MM.1S (cell line): ENCODE results near the gene VCL.

Experiments
- DNase-seq: peaks from one replicate; pipeline ENCODE4 v3.0.0-alpha.2; 2015
- H2AFZ ChIP-seq: fragments of 300-600 bp; sonication (generic); 2 replicates; pipeline ENCODE4 v1.6.0; 2016; ENCODE audit warnings: antibody characterized with exemption, low read length
- H3F3A ChIP-seq: fragments of 300-600 bp; sonication (generic); 2 replicates; pipeline ENCODE4 v1.6.1; 2016; ENCODE audit warnings: mild to moderate bottlenecking, antibody characterized with exemption, low read length, moderate library complexity, mixed read lengths; ENCODE audit not compliant: insufficient read depth
- H3K27ac ChIP-seq: fragments of 300-600 bp; sonication (generic); 2 replicates; pipeline ENCODE4 v1.5.1; 2016; ENCODE audit warnings: mild to moderate bottlenecking, low read length
- H3K27me3 ChIP-seq: fragments of 300-600 bp; sonication (generic); replicated peaks from 2 replicates; pipeline ENCODE4 v1.6.0; 2016; ENCODE audit warnings: low read length; ENCODE audit not compliant: insufficient read depth
- H3K36me3 ChIP-seq: fragments of 300-600 bp; sonication (generic); replicated peaks from 2 replicates; pipeline ENCODE4 v1.6.1; 2016; ENCODE audit warnings: mild to moderate bottlenecking, low read length, mixed read lengths; ENCODE audit not compliant: insufficient read depth
- H3K4me1 ChIP-seq: fragments of 300-600 bp; sonication (generic); 2 replicates; pipeline ENCODE4 v1.6.1; 2016; ENCODE audit warnings: low read length, mixed read lengths
- H3K4me2 ChIP-seq: fragments of 300-600 bp; sonication (generic); 2 replicates; pipeline ENCODE4 v1.6.0; 2016; ENCODE audit warnings: low read depth, low read length
- H3K4me3 ChIP-seq: fragments of 300-600 bp; sonication (generic); 2 replicates; pipeline ENCODE4 v1.5.1; 2016; ENCODE audit warnings: low read length, mixed read lengths
- H3K79me2 ChIP-seq: fragments of 300-600 bp; sonication (generic); 2 replicates; pipeline ENCODE4 v1.6.1; 2016; ENCODE audit warnings: mixed run types, low read length, mixed read lengths
- H3K9ac ChIP-seq: fragments of 300-600 bp; sonication (generic); 2 replicates; pipeline ENCODE4 v1.6.1; 2016; ENCODE audit warnings: low read length, mixed read lengths
- H3K9me2 ChIP-seq: fragments of 300-600 bp; sonication (generic); replicated peaks from 2 replicates; pipeline ENCODE4 v1.6.1; 2016; ENCODE audit warnings: mild to moderate bottlenecking, low read length, mixed read lengths; ENCODE audit not compliant: insufficient read depth
- H3K9me3 ChIP-seq: fragments of 300-600 bp; sonication (generic); replicated peaks from 2 replicates; pipeline ENCODE4 v1.6.1; 2016; ENCODE audit warnings: mild to moderate bottlenecking, low read length, mixed read lengths; ENCODE audit not compliant: insufficient read depth
- H4K20me1 ChIP-seq: fragments of 300-600 bp; sonication (generic); 2 replicates; pipeline ENCODE4 v1.6.1; 2016; ENCODE audit warnings: mild to moderate bottlenecking, low read length, moderate library complexity, mixed read lengths; ENCODE audit not compliant: insufficient read depth
- EZH2 ChIP-seq: fragments of 300-600 bp; sonication (generic); optimal IDR thresholded peaks from 2 replicates; pipeline ENCODE3; 2017; ENCODE audit warnings: low read depth, mild to moderate bottlenecking, antibody characterized with exemption, low read length, mixed read lengths
- EZH2phosphoT487 ChIP-seq: fragments of 300-600 bp; sonication (generic); IDR thresholded peaks from 2 replicates; pipeline ENCODE4 v1.6.1; 2018; ENCODE audit warnings: antibody characterized with exemption, low read length
- TF ChIP-seq, protein P1 (sequence below): fragments of 300-600 bp; sonication (generic); IDR thresholded peaks from 2 replicates; pipeline ENCODE4 v1.5.1; 2016; ENCODE audit warnings: antibody characterized with exemption, low read length, mixed read lengths

VCL gene

DNA sequence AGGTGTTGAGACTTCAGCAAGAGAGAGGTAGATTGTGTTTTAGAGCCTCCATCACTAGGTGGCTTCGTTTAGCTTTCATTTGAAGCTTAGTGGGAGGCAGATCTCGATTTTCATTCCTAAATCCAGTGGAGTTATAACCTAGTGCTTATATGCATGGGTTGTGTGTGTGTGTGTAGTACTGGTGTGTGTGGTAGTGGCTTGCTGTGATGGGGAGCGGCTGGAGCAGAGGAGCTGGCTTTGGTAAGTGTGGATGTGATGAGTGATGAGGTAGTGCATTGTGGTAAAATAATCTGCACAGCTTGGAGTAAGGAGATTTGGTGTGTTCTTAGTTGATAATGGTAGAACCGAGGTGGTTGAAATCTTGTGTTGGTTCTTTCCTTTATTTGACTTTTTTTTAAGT is 109.5 kb downstream of the VCL start:
- no peak for TF ChIP-seq EZH2
- TF ChIP-seq EZH2phosphoT487 = no peak
- TF ChIP-seq, protein P1, sequence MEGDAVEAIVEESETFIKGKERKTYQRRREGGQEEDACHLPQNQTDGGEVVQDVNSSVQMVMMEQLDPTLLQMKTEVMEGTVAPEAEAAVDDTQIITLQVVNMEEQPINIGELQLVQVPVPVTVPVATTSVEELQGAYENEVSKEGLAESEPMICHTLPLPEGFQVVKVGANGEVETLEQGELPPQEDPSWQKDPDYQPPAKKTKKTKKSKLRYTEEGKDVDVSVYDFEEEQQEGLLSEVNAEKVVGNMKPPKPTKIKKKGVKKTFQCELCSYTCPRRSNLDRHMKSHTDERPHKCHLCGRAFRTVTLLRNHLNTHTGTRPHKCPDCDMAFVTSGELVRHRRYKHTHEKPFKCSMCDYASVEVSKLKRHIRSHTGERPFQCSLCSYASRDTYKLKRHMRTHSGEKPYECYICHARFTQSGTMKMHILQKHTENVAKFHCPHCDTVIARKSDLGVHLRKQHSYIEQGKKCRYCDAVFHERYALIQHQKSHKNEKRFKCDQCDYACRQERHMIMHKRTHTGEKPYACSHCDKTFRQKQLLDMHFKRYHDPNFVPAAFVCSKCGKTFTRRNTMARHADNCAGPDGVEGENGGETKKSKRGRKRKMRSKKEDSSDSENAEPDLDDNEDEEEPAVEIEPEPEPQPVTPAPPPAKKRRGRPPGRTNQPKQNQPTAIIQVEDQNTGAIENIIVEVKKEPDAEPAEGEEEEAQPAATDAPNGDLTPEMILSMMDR = no peak
- no peaks in the 10 kb centered on the region for H3K4me1 ChIP-seq
- H3K9me2 ChIP-seq = no peaks in the 10 kb centered on the region
- no peak overlapping the region for H3K4me2 ChIP-seq
- no peaks in the 10 kb centered on the region for H3K9me3 ChIP-seq
- no peak for DNase-seq
- no peak overlapping the region for H3K27ac ChIP-seq
- H3F3A ChIP-seq = no peaks in the 10 kb centered on the region
- H4K20me1 ChIP-seq = no peaks in the 10 kb centered on the region
- no peaks in the 10 kb centered on the region for H3K79me2 ChIP-seq
- H3K9ac ChIP-seq = no peak overlapping the region
- no peaks in the 10 kb centered on the region for H3K27me3 ChIP-seq
- H3K4me3 ChIP-seq = no peak overlapping the region
- no peaks in the 10 kb centered on the region for H3K36me3 ChIP-seq
- H2AFZ ChIP-seq = no peak overlapping the region

DNA sequence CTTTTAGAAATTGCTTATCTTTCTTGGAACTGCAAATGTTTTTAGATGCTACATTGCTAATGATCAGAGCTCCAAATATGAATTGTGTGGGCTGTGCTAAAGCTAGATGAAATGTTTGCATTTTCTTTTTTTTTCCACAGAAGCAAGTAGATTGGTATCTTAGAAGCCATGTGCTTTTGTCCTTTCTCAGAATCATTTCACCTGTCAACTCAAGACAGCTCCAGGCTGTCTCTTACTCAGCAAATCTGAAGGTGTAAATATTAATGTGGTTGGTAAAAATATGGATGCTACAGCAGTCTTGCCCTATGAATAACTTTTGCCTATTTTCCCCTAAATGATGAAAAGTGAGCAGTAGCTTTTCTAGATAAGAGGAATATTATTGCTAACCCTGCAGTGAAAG is 111.5 kb downstream of the VCL start:
- Histone ChIP-seq H3K27ac (no peak overlapping the region), H3K27me3 (no peaks in the 10 kb centered on the region), H3K9me3 (no peaks in the 10 kb centered on the region), H3K4me1 (no peaks in the 10 kb centered on the region), H4K20me1 (no peaks in the 10 kb centered on the region), H3K4me2 (no peak overlapping the region), H3K79me2 (no peaks in the 10 kb centered on the region), H2AFZ (no peak overlapping the region), H3F3A (no peaks in the 10 kb centered on the region), H3K4me3 (no peak overlapping the region), H3K9ac (no peak overlapping the region), H3K36me3 (no peaks in the 10 kb centered on the region), H3K9me2 (no peaks in the 10 kb centered on the region)
- TF ChIP-seq, protein P1 = no peak
- no peak for DNase-seq

DNA sequence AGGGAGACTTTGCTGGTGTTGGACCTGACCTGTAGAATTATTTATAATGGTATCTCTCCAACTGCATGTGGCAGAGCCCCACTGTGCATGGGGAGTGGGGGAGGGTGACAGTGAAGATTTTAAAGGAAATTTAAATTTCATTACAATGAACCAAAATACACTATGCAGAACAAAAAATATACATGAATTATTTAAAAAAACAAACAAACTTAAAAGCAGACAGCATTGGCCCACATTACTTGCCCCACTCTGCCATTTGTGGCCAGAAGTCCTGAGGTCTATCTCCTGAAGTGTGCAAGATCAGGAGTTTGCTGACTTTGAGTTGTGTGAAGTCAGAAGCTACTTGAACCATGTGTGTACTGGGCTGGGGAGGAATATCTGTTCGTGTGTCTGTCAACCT is 112.2 kb downstream of the VCL start:
- Histone ChIP-seq H3K36me3 (no peaks in the 10 kb centered on the region), H3K9me3 (no peaks in the 10 kb centered on the region), H3K27me3 (no peaks in the 10 kb centered on the region), H3K27ac (no peak overlapping the region), H3K79me2 (no peaks in the 10 kb centered on the region), H3K4me2 (no peak overlapping the region), H3K9ac (no peak overlapping the region), H2AFZ (no peak overlapping the region), H4K20me1 (no peaks in the 10 kb centered on the region), H3F3A (no peaks in the 10 kb centered on the region), H3K4me1 (no peaks in the 10 kb centered on the region), H3K4me3 (no peak overlapping the region), H3K9me2 (no peaks in the 10 kb centered on the region)
- TF ChIP-seq, protein P1 = no peak
- DNase-seq = no peak

DNA sequence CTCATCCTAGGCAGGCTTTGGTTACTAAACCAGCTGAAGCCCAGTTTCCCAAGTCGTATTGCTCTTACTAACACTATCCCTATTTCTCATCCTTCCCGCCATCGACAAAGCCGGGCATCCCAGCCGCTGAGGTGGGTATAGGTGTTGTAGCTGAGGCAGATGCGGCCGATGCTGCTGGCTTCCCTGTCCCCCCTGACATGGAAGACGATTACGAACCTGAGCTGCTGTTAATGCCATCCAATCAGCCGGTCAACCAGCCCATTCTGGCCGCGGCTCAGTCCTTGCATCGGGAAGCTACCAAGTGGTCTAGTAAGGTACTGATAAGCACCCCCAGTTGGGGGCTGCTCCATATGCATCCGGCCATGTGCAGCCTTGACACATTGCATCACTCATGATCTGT is 113.9 kb downstream of the VCL start:
- H3K36me3 ChIP-seq = no peaks in the 10 kb centered on the region

More for the DNA sequence above, 113.9 kb downstream of the VCL start:
- Histone ChIP-seq H3K4me2 (no peak overlapping the region), H3K4me3 (no peak overlapping the region), H3K4me1 (no peaks in the 10 kb centered on the region), H2AFZ (no peak overlapping the region), H3K79me2 (no peaks in the 10 kb centered on the region), H3K9ac (no peak overlapping the region), H3K9me3 (no peaks in the 10 kb centered on the region), H3F3A (no peaks in the 10 kb centered on the region), H3K9me2 (no peaks in the 10 kb centered on the region), H4K20me1 (no peaks in the 10 kb centered on the region), H3K27ac (no peak overlapping the region), H3K27me3 (no peaks in the 10 kb centered on the region)
- no peak for DNase-seq
- TF ChIP-seq, protein P1 = no peak
- no peak for TF ChIP-seq EZH2phosphoT487
- TF ChIP-seq EZH2 = no peak
